Dedifferentiated amniotic fluid mesenchymal stem cell (primary cell): ENCODE data around the gene SEC23A.
"Not testable (repeated sequence)": the region's sequence is repeated elsewhere in the genome, so short reads cannot be mapped to it uniquely, and the experiment has no call there.

Source experiments
- DNase-seq: peaks from one replicate; pipeline ENCODE4 v3.0.0-alpha.2; 2016; ENCODE audit errors: extremely low spot score

SEC23A gene

GRCh38 chr14:39091716-39092115 is 11.3 kb downstream of the SEC23A start:
- DNase-seq: no peak

GRCh38 chr14:39090548-39091111 is 12.4 kb downstream of the SEC23A start:
- DNase-seq: no peak

GRCh38 chr14:39087493-39087892 is 15.5 kb downstream of the SEC23A start:
- no peak for DNase-seq

GRCh38 chr14:39085933-39086332 is 17.1 kb downstream of the SEC23A start:
- DNase-seq: no peak

- DNase-seq: no peak
Observed at GRCh38 chr14:39083127-39083526, 19.9 kb downstream of the SEC23A start.

GRCh38 chr14:39080886-39081285 is 22.1 kb downstream of the SEC23A start:
- DNase-seq: no peak

GRCh38 chr14:39071096-39071495 is 31.9 kb downstream of the SEC23A start:
- no peak for DNase-seq

GRCh38 chr14:39069923-39070322 is 33.1 kb downstream of the SEC23A start:
- DNase-seq: no peak

- not testable (repeated sequence) for DNase-seq
Observed at GRCh38 chr14:39069169-39069805, 33.7 kb downstream of the SEC23A start.

- no peak for DNase-seq
Observed at GRCh38 chr14:39060818-39061437, 42.1 kb downstream of the SEC23A start.

GRCh38 chr14:39055786-39056474 is 47.1 kb downstream of the SEC23A start:
- DNase-seq: no peak

GRCh38 chr14:39052869-39053454 is 50.1 kb downstream of the SEC23A start:
- DNase-seq: not testable (repeated sequence)

GRCh38 chr14:39050389-39050788 is 52.6 kb downstream of the SEC23A start:
- peak; percentile 17 for DNase-seq

- DNase-seq: not testable (repeated sequence)
Observed at GRCh38 chr14:39045889-39046288, 57.1 kb downstream of the SEC23A start.

- no peak for DNase-seq
Observed at GRCh38 chr14:39043352-39043943, 59.6 kb downstream of the SEC23A start.

- no peak for DNase-seq
Observed at GRCh38 chr14:39040529-39040928, 62.5 kb downstream of the SEC23A start.

GRCh38 chr14:39038542-39038941 is 64.5 kb downstream of the SEC23A start:
- no peak for DNase-seq

- DNase-seq: no peak
Observed at GRCh38 chr14:39036760-39037159, 66.3 kb downstream of the SEC23A start.

- no peak for DNase-seq
Observed at GRCh38 chr14:39035336-39035735, 67.7 kb downstream of the SEC23A start.

- DNase-seq: no peak
Observed at GRCh38 chr14:39034481-39035296, 68.3 kb downstream of the SEC23A start.

- no peak for DNase-seq
Observed at GRCh38 chr14:39033371-39033770, 69.7 kb downstream of the SEC23A start.
